CD8-positive, alpha-beta memory T cell (primary cell): ENCODE results near the gene ZNF536. TPM values are rescaled to one million over a fixed set of nuclear protein-coding genes. Genes with fewer than 3 reads are reported as not detected.

Experiments used
- CTCF ChIA-PET: fragments of 350-600 bp; sonication (Branson Sonifier 250); formaldehyde crosslinking; loops from one replicate; lab custom pipeline; 2021; ENCODE audit warnings: antibody characterized with exemption; lab: Charles Lee
- POLR2A ChIA-PET: fragments of 350-600 bp; sonication (Branson Sonifier 250); formaldehyde crosslinking; loops from one replicate; lab custom pipeline; 2021; ENCODE audit warnings: antibody characterized with exemption; lab: Charles Lee
- DNase-seq, 5 donors: peaks; one replicate each; pipeline versions ENCODE4 v3.0.0 to v3.0.0-alpha.2; 2020 to 2022; ENCODE audit warnings: mixed read lengths in 1 of 5
- H3K27ac ChIP-seq: one replicate; pipeline ENCODE4 v1.7.0; 2013; ENCODE audit warnings: low read depth, mild to moderate bottlenecking, low read length, moderate library complexity
- H3K27me3 ChIP-seq: 2 replicates; pipeline ENCODE4 v1.7.0; 2013; ENCODE audit warnings: low read length, mild to moderate bottlenecking; ENCODE audit not compliant: insufficient read depth, poor library complexity, severe bottlenecking
- H3K36me3 ChIP-seq: 2 replicates; pipeline ENCODE4 v1.7.0; 2013; ENCODE audit warnings: mild to moderate bottlenecking, low read length, moderate library complexity; ENCODE audit not compliant: insufficient read depth
- H3K4me1 ChIP-seq: 2 replicates; pipeline ENCODE4 v1.7.0; 2013; ENCODE audit warnings: mild to moderate bottlenecking, low read length, moderate library complexity; ENCODE audit not compliant: insufficient read depth
- H3K4me3 ChIP-seq: 2 replicates; pipeline ENCODE4 v1.7.0; 2013; ENCODE audit warnings: mild to moderate bottlenecking, low read length
- H3K9me3 ChIP-seq: 2 replicates; pipeline ENCODE4 v1.7.0; 2013; ENCODE audit warnings: mild to moderate bottlenecking, low read length
- H3K27ac Mint-ChIP-seq, 8 donors: one replicate each; pipeline ENCODE4 v1.8.0; 2020 to 2021; ENCODE audit warnings: mixed read lengths in 8 of 8, mild to moderate bottlenecking in 6 of 8, inconsistent platforms in 3 of 8, moderate library complexity in 3 of 8
- H3K27me3 Mint-ChIP-seq, 2 donors: one replicate each; pipeline ENCODE4 v1.8.0; 2020 to 2021; ENCODE audit warnings: mixed read lengths in 2 of 2, mild to moderate bottlenecking in 1 of 2, moderate library complexity in 1 of 2
- H3K36me3 Mint-ChIP-seq, 3 donors: one replicate each; pipeline ENCODE4 v1.8.0; 2020 to 2021; ENCODE audit warnings: mixed read lengths in 3 of 3, inconsistent platforms in 1 of 3, mild to moderate bottlenecking in 1 of 3
- H3K4me1 Mint-ChIP-seq, 3 donors: one replicate each; pipeline ENCODE4 v1.8.0; 2020 to 2021; ENCODE audit warnings: mixed read lengths in 3 of 3, inconsistent platforms in 1 of 3, mild to moderate bottlenecking in 1 of 3
- H3K4me3 Mint-ChIP-seq, 7 donors: one replicate each; pipeline ENCODE4 v1.8.0; 2020 to 2021; ENCODE audit warnings: mixed read lengths in 7 of 7, mild to moderate bottlenecking in 6 of 7, moderate library complexity in 4 of 7, inconsistent platforms in 2 of 7
- H3K9me3 Mint-ChIP-seq, 5 donors: one replicate each; pipeline ENCODE4 v1.8.0; 2020 to 2022; ENCODE audit warnings: mixed read lengths in 5 of 5, mild to moderate bottlenecking in 3 of 5, moderate library complexity in 2 of 5, inconsistent platforms in 1 of 5
- polyA plus RNA-seq: library from polyadenylated mRNA; unstranded; fragments of 300-500 nt; fragmentation: Illumina TruSeq; gene quantifications from one replicate; pipeline ENCODE4 v1.2.3, GENCODE V29; 2021
- total RNA-seq, 2 experiments: library from RNA; stranded (reverse); gene quantifications; one replicate each; pipeline ENCODE4 v1.2.3, GENCODE V29; 2021

ZNF536 gene
- total and polyA plus RNA-seq, 3 experiments from 2014 or later = not detected

GRCh38 chr19:30596813-30597399 is 224.7 kb downstream of the ZNF536 start:
- ChIA-PET POLR2A (no interaction called here), CTCF (no interaction called here)
- no peak overlapping the region for H3K27ac ChIP-seq
- no peak overlapping the region for H3K4me3 Mint-ChIP-seq
- H3K27ac Mint-ChIP-seq = no peak overlapping the region
- no peak for DNase-seq
- H3K9me3 Mint-ChIP-seq = peaks cover 0 to 2% (median 0%) of the 10 kb centered on the region in 5 donors
- H3K4me1 ChIP-seq = no peaks in the 10 kb centered on the region
- H3K27me3 Mint-ChIP-seq = peaks cover 4 to 6% of the 10 kb centered on the region in 2 donors
- H3K9me3 ChIP-seq = no peaks in the 10 kb centered on the region
- no peaks in the 10 kb centered on the region for H3K36me3 Mint-ChIP-seq
- H3K36me3 ChIP-seq = no peaks in the 10 kb centered on the region
- H3K27me3 ChIP-seq = no peaks in the 10 kb centered on the region
- H3K4me1 Mint-ChIP-seq = no peaks in the 10 kb centered on the region
- no peak overlapping the region for H3K4me3 ChIP-seq

- H3K36me3 Mint-ChIP-seq = no peaks in the 10 kb centered on the region
- ChIA-PET POLR2A (no interaction called here), CTCF (no interaction called here)
- H3K4me1 ChIP-seq = no peaks in the 10 kb centered on the region
- H3K4me3 ChIP-seq = no peak overlapping the region
- H3K27me3 Mint-ChIP-seq = peaks cover 4 to 6% of the 10 kb centered on the region in 2 donors
- no peaks in the 10 kb centered on the region for H3K4me1 Mint-ChIP-seq
- H3K27me3 ChIP-seq = no peaks in the 10 kb centered on the region
- H3K9me3 Mint-ChIP-seq = peaks cover 0 to 2% (median 0%) of the 10 kb centered on the region in 5 donors
- H3K36me3 ChIP-seq = no peaks in the 10 kb centered on the region
- H3K27ac Mint-ChIP-seq = no peak overlapping the region
- no peak overlapping the region for H3K27ac ChIP-seq
- no peak for DNase-seq
- no peaks in the 10 kb centered on the region for H3K9me3 ChIP-seq
- H3K4me3 Mint-ChIP-seq = no peak overlapping the region
Observed at GRCh38 chr19:30598688-30599087, 226.5 kb downstream of the ZNF536 start.

- Histone ChIP-seq H3K4me3 (no peak overlapping the region), H3K9me3 (no peaks in the 10 kb centered on the region), H3K27me3 (no peaks in the 10 kb centered on the region), H3K4me1 (no peaks in the 10 kb centered on the region), H3K36me3 (no peaks in the 10 kb centered on the region), H3K27ac (no peak overlapping the region)
- DNase-seq = no peak
- CTCF ChIA-PET = interaction anchor here (1.0 kb wide), 1 partner anchor 79 kb away, joined by 3 read pairs; no protein-coding TSS in a partner anchor
- no peaks in the 10 kb centered on the region for H3K4me1 Mint-ChIP-seq
- H3K4me3 Mint-ChIP-seq = no peak overlapping the region
- H3K36me3 Mint-ChIP-seq = no peaks in the 10 kb centered on the region
- peak overlapping the region in 1 of 8 donors; percentile 89 for H3K27ac Mint-ChIP-seq
- H3K9me3 Mint-ChIP-seq = no peaks in the 10 kb centered on the region
- H3K27me3 Mint-ChIP-seq = peaks cover 4 to 8% of the 10 kb centered on the region in 2 donors
- POLR2A ChIA-PET = no interaction called here
Observed at GRCh38 chr19:30602661-30603350, 230.6 kb downstream of the ZNF536 start.

GRCh38 chr19:30604657-30605056 is 232.5 kb downstream of the ZNF536 start:
- H3K27me3 Mint-ChIP-seq = peaks cover 2 to 7% of the 10 kb centered on the region in 2 donors
- H3K4me3 ChIP-seq = no peak overlapping the region
- H3K4me1 Mint-ChIP-seq = no peaks in the 10 kb centered on the region
- ChIA-PET POLR2A (no interaction called here), CTCF (no interaction called here)
- no peak overlapping the region for H3K27ac Mint-ChIP-seq
- DNase-seq = no peak
- no peak overlapping the region for H3K27ac ChIP-seq
- H3K36me3 ChIP-seq = no peaks in the 10 kb centered on the region
- H3K4me1 ChIP-seq = no peaks in the 10 kb centered on the region
- no peaks in the 10 kb centered on the region for H3K9me3 Mint-ChIP-seq
- H3K27me3 ChIP-seq = no peaks in the 10 kb centered on the region
- H3K9me3 ChIP-seq = no peaks in the 10 kb centered on the region
- no peak overlapping the region for H3K4me3 Mint-ChIP-seq
- H3K36me3 Mint-ChIP-seq = no peaks in the 10 kb centered on the region

GRCh38 chr19:30605333-30605732 is 233.1 kb downstream of the ZNF536 start:
- H3K4me3 ChIP-seq = no peak overlapping the region
- no peak for DNase-seq
- CTCF ChIA-PET = no interaction called here
- Mint-ChIP-seq H3K36me3 (no peaks in the 10 kb centered on the region), H3K4me1 (no peaks in the 10 kb centered on the region), H3K27me3 (peaks cover 0 to 2% of the 10 kb centered on the region in 2 donors), H3K4me3 (no peak overlapping the region), H3K27ac (no peak overlapping the region), H3K9me3 (no peaks in the 10 kb centered on the region)
- H3K9me3 ChIP-seq = no peaks in the 10 kb centered on the region
- no peaks in the 10 kb centered on the region for H3K27me3 ChIP-seq
- no peak overlapping the region for H3K27ac ChIP-seq
- POLR2A ChIA-PET = no interaction called here
- H3K36me3 ChIP-seq = no peaks in the 10 kb centered on the region
- no peaks in the 10 kb centered on the region for H3K4me1 ChIP-seq

GRCh38 chr19:30606114-30607050 is 234.2 kb downstream of the ZNF536 start:
- Mint-ChIP-seq H3K27ac (no peak overlapping the region), H3K9me3 (no peaks in the 10 kb centered on the region), H3K36me3 (no peaks in the 10 kb centered on the region), H3K27me3 (peaks cover 0 to 2% of the 10 kb centered on the region in 2 donors), H3K4me3 (no peak overlapping the region), H3K4me1 (no peaks in the 10 kb centered on the region)
- H3K27ac ChIP-seq = no peak overlapping the region
- DNase-seq = no peak
- no peaks in the 10 kb centered on the region for H3K4me1 ChIP-seq
- ChIA-PET CTCF (no interaction called here), POLR2A (no interaction called here)
- no peaks in the 10 kb centered on the region for H3K36me3 ChIP-seq
- no peak overlapping the region for H3K4me3 ChIP-seq
- no peaks in the 10 kb centered on the region for H3K27me3 ChIP-seq
- no peaks in the 10 kb centered on the region for H3K9me3 ChIP-seq
